GM13977 (cell line): ENCODE measurements around the gene HTRA2.
A peak's percentile ranks its signal among the peaks of the same experiment; 100 is the strongest.

Experiments
- DNase-seq: peaks from one replicate; pipeline ENCODE4 v3.0.0; 2012; ENCODE audit warnings: low spot score
- CTCF ChIP-seq: IDR thresholded peaks from 2 replicates; pipeline ENCODE4 v1.5.1; 2012; ENCODE audit warnings: mild to moderate bottlenecking, control low read depth; ENCODE audit not compliant: insufficient read depth; ENCODE audit errors: extremely low read depth, missing control alignments
- in situ Hi-C: fragments of 300-500 bp; cut with MboI; formaldehyde crosslinking; loops from one replicate; pipeline ENCODE4 v1.12.0; 2022; ENCODE audit warnings: low sequenced_read_pairs, low pct_unique_long_range_greater_than_20kb, mixed read lengths, inconsistent platforms; ENCODE audit not compliant: unreplicated experiment

HTRA2 gene

GRCh38 chr2:74530239-74531187 lies 780 bp downstream of the HTRA2 start:
- peak; percentile 89 for DNase-seq
- no peak for TF ChIP-seq CTCF
- in situ Hi-C loops, result no loop called here

GRCh38 chr2:74531666-74532065 lies 1.9 kb downstream of the HTRA2 start:
- in situ Hi-C loops, result no loop called here
- no peak for DNase-seq
- no peak for TF ChIP-seq CTCF

- peak; percentile 62 for DNase-seq
- in situ Hi-C loops, result no loop called here
- peak; percentile 45 for TF ChIP-seq CTCF
Measured at GRCh38 chr2:74532222-74532621, 2.5 kb downstream of the HTRA2 start.

GRCh38 chr2:74533464-74533863 lies 3.7 kb downstream of the HTRA2 start:
- in situ Hi-C loops, result no loop called here
- TF ChIP-seq CTCF, result no peak
- DNase-seq, result no peak

- in situ Hi-C loops, result no loop called here
- no peak for DNase-seq
- no peak for TF ChIP-seq CTCF
Measured at GRCh38 chr2:74534411-74534810, 4.7 kb downstream of the HTRA2 start.

- DNase-seq, result no peak
- in situ Hi-C loops, result no loop called here
- no peak for TF ChIP-seq CTCF
Measured at GRCh38 chr2:74535440-74535965, 5.8 kb downstream of the HTRA2 start.
